HepG2 (cell line): ENCODE measurements around the gene CLCN2. TPM values are rescaled to one million over a fixed set of nuclear protein-coding genes. Genes with fewer than 3 reads are reported as not detected.
A peak's percentile ranks its signal among the peaks of the same experiment; 100 is the strongest.

Experiments
- ATAC-seq: fragments of 200-7000 bp; cut with Tn5 transposase; 3 replicates; pipeline ENCODE4 v1.9.1; 2020; ENCODE audit warnings: mild to moderate bottlenecking, moderate library complexity
- BruUV-seq: library from RNA; stranded (reverse); fragments of 400-500 nt; replicated peaks from 2 replicates; lab custom pipeline; 2021; lab: Mats Ljungman, UMichigan
- CTCF ChIA-PET: fragments of 300-600 bp; formaldehyde crosslinking; extraction: SDS; loops from one replicate; lab custom pipeline; 2021; ENCODE audit warnings: low total read pairs, inconsistent platforms, low intra/inter-chr PET ratio; lab: Yijun Ruan, JAX
- POLR2A ChIA-PET: fragments of 350-600 bp; sonication (Branson Sonifier 250); formaldehyde crosslinking; loops from one replicate; lab custom pipeline; 2020; ENCODE audit warnings: antibody characterized with exemption, inconsistent platforms; lab: Yijun Ruan, JAX
- DNase-seq: peaks from one replicate; pipeline ENCODE4 v3.0.0-alpha.2; 2015; ENCODE audit warnings: low spot score
- FAIRE-seq: peaks from 3 replicates; lab custom pipeline; 2011; peaks lifted over from hg19 to GRCh38; lab: Jason Lieb, UNC
- H2AFZ ChIP-seq: one replicate; pipeline ENCODE4 v1.6.1; 2011; ENCODE audit warnings: low read length, inconsistent platforms
- H3K27ac ChIP-seq: fragments of 300-600 bp; 3 replicates; pipeline ENCODE4 v1.8.0; 2011; ENCODE audit warnings: mixed run types, mild to moderate bottlenecking, mixed read lengths, low read length, inconsistent platforms; ENCODE audit not compliant: insufficient read depth; ENCODE audit errors: extremely low read length
- H3K27me3 ChIP-seq, 2 experiments: fragments of 200-600 bp in 1 of 2; 2 replicates in 1 of 2; 3 replicates in 1 of 2; pipeline versions ENCODE4 v1.6.0 to v1.8.0; 2011; ENCODE audit warnings: low read length in 2 of 2, mild to moderate bottlenecking in 2 of 2, moderate library complexity in 2 of 2, inconsistent platforms in 1 of 2; ENCODE audit not compliant: insufficient read depth in 2 of 2, control insufficient read depth in 1 of 2
- H3K36me3 ChIP-seq, 2 experiments: fragments of 200-600 bp in 1 of 2; replicated peaks in 1 of 2; 2 replicates in 1 of 2; 3 replicates in 1 of 2; pipeline versions ENCODE4 v1.5.1 to v1.8.0; 2011; ENCODE audit warnings: low read length in 2 of 2, inconsistent platforms in 1 of 2; ENCODE audit not compliant: insufficient read depth in 2 of 2, control insufficient read depth in 1 of 2
- H3K4me1 ChIP-seq: 2 replicates; pipeline ENCODE4 v1.5.1; 2012; ENCODE audit warnings: low read length, inconsistent platforms; ENCODE audit not compliant: insufficient read depth
- H3K4me2 ChIP-seq: 2 replicates; pipeline ENCODE4 v1.6.0; 2011; ENCODE audit warnings: low read depth, low read length, inconsistent platforms
- H3K4me3 ChIP-seq, 3 experiments: fragments of 200-600 bp in 1 of 3; sonication (generic), shearing (Covaris generic) in 1 of 3; replicated peaks in 1 of 3; 2 replicates each; pipeline ENCODE4 v1.5.1; 2011 to 2016; ENCODE audit warnings: low read length in 3 of 3, inconsistent platforms in 2 of 3, low read depth in 2 of 3, mild to moderate bottlenecking in 2 of 3, control low read depth in 1 of 3, mixed read lengths in 1 of 3; ENCODE audit not compliant: insufficient read depth in 1 of 3
- H3K79me2 ChIP-seq: one replicate; pipeline ENCODE4 v1.6.1; 2011; ENCODE audit warnings: low read length, inconsistent platforms; ENCODE audit not compliant: insufficient read depth
- H3K9ac ChIP-seq: 2 replicates; pipeline ENCODE4 v1.6.0; 2011; ENCODE audit warnings: mild to moderate bottlenecking, low read depth, low read length, inconsistent platforms; ENCODE audit not compliant: insufficient read depth
- H3K9me3 ChIP-seq: 2 replicates; pipeline ENCODE4 v1.5.1; 2012; ENCODE audit warnings: mild to moderate bottlenecking, low read length
- H4K20me1 ChIP-seq: 2 replicates; pipeline ENCODE4 v1.6.0; 2011; ENCODE audit warnings: inconsistent platforms, mild to moderate bottlenecking, low read length, moderate library complexity; ENCODE audit not compliant: insufficient read depth
- GTF3A ChIP-seq: sonication (generic); formaldehyde crosslinking; conservative IDR thresholded peaks from 2 replicates; pipeline ENCODE4 v1.4.0; 2020; ENCODE audit warnings: mild to moderate bottlenecking, missing genetic modification reagents
- MTA1 ChIP-seq: sonication (generic); formaldehyde crosslinking; IDR thresholded peaks from 2 replicates; pipeline ENCODE4 v1.4.0; 2020; ENCODE audit warnings: missing genetic modification reagents, mild to moderate bottlenecking, borderline replicate concordance
- TMF1 ChIP-seq: sonication (generic); formaldehyde crosslinking; IDR thresholded peaks from 2 replicates; pipeline ENCODE4 v1.8.1; 2022; ENCODE audit warnings: low read depth, missing genetic modification reagents
- ZFP41 ChIP-seq: sonication (generic); formaldehyde crosslinking; IDR thresholded peaks from 2 replicates; pipeline ENCODE4 v1.4.0; 2020; ENCODE audit warnings: mild to moderate bottlenecking, missing genetic modification reagents, borderline replicate concordance
- ZNF10 ChIP-seq: sonication (generic); formaldehyde crosslinking; IDR thresholded peaks from 2 replicates; pipeline ENCODE4 v1.4.0; 2020; ENCODE audit warnings: mild to moderate bottlenecking, low read depth, missing genetic modification reagents, borderline replicate concordance
- ZNF180 ChIP-seq: sonication (generic); formaldehyde crosslinking; IDR thresholded peaks from 2 replicates; pipeline ENCODE4 v1.4.0; 2020; ENCODE audit warnings: low read depth, missing genetic modification reagents, borderline replicate concordance
- ZNF225 ChIP-seq: sonication (generic); formaldehyde crosslinking; IDR thresholded peaks from 2 replicates; pipeline ENCODE4 v1.4.0; 2020; ENCODE audit warnings: mild to moderate bottlenecking, missing genetic modification reagents
- ZNF318 ChIP-seq: sonication (generic); formaldehyde crosslinking; IDR thresholded peaks from 2 replicates; pipeline ENCODE4 v1.4.0; 2020; ENCODE audit warnings: mild to moderate bottlenecking, missing genetic modification reagents
- ZNF672 ChIP-seq: sonication (generic); formaldehyde crosslinking; IDR thresholded peaks from 2 replicates; pipeline ENCODE4 v1.8.1; 2022; ENCODE audit warnings: missing genetic modification reagents
- ZNF737 ChIP-seq: sonication (generic); formaldehyde crosslinking; IDR thresholded peaks from 2 replicates; pipeline ENCODE4 v1.5.0; 2020; ENCODE audit warnings: missing genetic modification reagents, mild to moderate bottlenecking, borderline replicate concordance
- WGBS: methylation state at CpG from one replicate; pipeline ENCODE4 v1.1.6; 2017; ENCODE audit warnings: low lambda C conversion rate; 5-methylcytosine and 5-hydroxymethylcytosine counted together
- in situ Hi-C: cut with HindIII; loops from 2 replicates; pipeline ENCODE4 v1.10.0; 2017; ENCODE audit warnings: low pct_unique_long_range_greater_than_20kb; ENCODE audit not compliant: extremely low pct_ligation_motif_present
- intact Hi-C: fragments of 100-400 bp; cut with micrococcal nuclease; formaldehyde crosslinking; loops from one replicate; pipeline ENCODE4 v1.10.0; 2022; ENCODE audit not compliant: unreplicated experiment
- polyA plus RNA-seq, 8 experiments: library from polyadenylated mRNA; depleted of rRNA in 3 of 8; stranded (reverse) in 7 of 8; unstranded in 1 of 8; fragments of >200 nt; fragmentation: Illumina TruSeq in 4 of 8; extraction: Trizol in 4 of 8; gene quantifications; 2 replicates each; pipeline versions ENCODE4 v1.2.1 to v1.2.3, GENCODE V29; 2011 to 2016; ENCODE audit warnings: low read depth in 4 of 8, missing spikeins in 1 of 8, mixed read lengths in 1 of 8; ENCODE audit not compliant: insufficient read depth in 1 of 8
- total RNA-seq, 5 experiments: library from RNA; depleted of rRNA; stranded (reverse); fragments of >200 nt; fragmentation: Illumina TruSeq; extraction: Trizol; gene quantifications; 2 replicates each; pipeline ENCODE4 v1.2.3, GENCODE V29; 2016; ENCODE audit warnings: low read depth in 1 of 5
- TF ChIP-seq, protein P1 (sequence below): sonication (generic); formaldehyde crosslinking; IDR thresholded peaks from 2 replicates; pipeline ENCODE4 v1.8.0; 2022; ENCODE audit warnings: low read depth, missing genetic modification reagents
- TF ChIP-seq, protein P2 (sequence below): sonication (generic); formaldehyde crosslinking; IDR thresholded peaks from 2 replicates; pipeline ENCODE4 v1.5.0; 2020; ENCODE audit warnings: mild to moderate bottlenecking, low read depth, missing genetic modification reagents, borderline replicate concordance

Gene CLCN2
- total and polyA plus RNA-seq, 2 of the 13 experiments (the other 11 are each of a cell fraction or from before 2014, with no cell fraction given), result 11.4 to 13.5 TPM

GRCh38 chr3:184409331-184409926 is 48.0 kb upstream of the CLCN2 start:
- no TSS peak for BruUV-seq
- intact Hi-C loops, result no loop called here
- Histone ChIP-seq H3K4me1 (peaks cover 14% of the 10 kb centered on the region), H3K4me2 (no peak overlapping the region), H3K9me3 (no peaks in the 10 kb centered on the region), H3K4me3 (no peak overlapping the region), H3K27ac (no peak overlapping the region), H3K9ac (no peak overlapping the region), H4K20me1 (no peaks in the 10 kb centered on the region), H2AFZ (no peak overlapping the region), H3K79me2 (no peaks in the 10 kb centered on the region), H3K27me3 (peaks cover 1 to 17% of the 10 kb centered on the region in 2 experiments; a peak in 4 of 5 replicates), H3K36me3 (no peaks in the 10 kb centered on the region)
- FAIRE-seq (no peak), ATAC-seq (peak; percentile 25; the same call in 1 of the 3 replicates), DNase-seq (no peak)
- 92% methylated on average over 4 of the region's 8 CpGs for WGBS
- ChIA-PET CTCF (no interaction called here), POLR2A (no interaction called here)
- no peak for TF ChIP-seq ZFP41 (CRISPR knock-in tag)
- no peak for TF ChIP-seq TMF1
- TF ChIP-seq ZNF180, result no peak
- no peak for TF ChIP-seq ZNF318 (CRISPR knock-in tag)
- TF ChIP-seq GTF3A, result no peak
- no peak for TF ChIP-seq ZNF672 (CRISPR knock-in tag)
- TF ChIP-seq, protein P1, sequence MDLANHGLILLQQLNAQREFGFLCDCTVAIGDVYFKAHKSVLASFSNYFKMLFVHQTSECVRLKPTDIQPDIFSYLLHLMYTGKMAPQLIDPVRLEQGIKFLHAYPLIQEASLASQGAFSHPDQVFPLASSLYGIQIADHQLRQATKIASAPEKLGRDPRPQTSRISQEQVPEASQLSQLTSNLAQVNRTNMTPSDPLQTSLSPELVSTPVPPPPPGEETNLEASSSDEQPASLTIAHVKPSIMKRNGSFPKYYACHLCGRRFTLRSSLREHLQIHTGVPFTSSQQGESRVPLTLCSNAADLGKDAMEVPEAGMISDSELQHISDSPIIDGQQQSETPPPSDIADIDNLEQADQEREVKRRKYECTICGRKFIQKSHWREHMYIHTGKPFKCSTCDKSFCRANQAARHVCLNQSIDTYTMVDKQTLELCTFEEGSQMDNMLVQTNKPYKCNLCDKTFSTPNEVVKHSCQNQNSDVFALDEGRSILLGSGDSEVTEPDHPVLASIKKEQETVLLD (CRISPR knock-in tag), result no peak
- no peak for TF ChIP-seq ZNF10 (CRISPR knock-in tag)
- TF ChIP-seq, protein P2, sequence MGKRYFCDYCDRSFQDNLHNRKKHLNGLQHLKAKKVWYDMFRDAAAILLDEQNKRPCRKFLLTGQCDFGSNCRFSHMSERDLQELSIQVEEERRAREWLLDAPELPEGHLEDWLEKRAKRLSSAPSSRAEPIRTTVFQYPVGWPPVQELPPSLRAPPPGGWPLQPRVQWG (CRISPR knock-in tag), result no peak
- no peak for TF ChIP-seq ZNF225
- no peak for TF ChIP-seq MTA1 (CRISPR knock-in tag)
- no peak for TF ChIP-seq ZNF737
- in situ Hi-C loops, result no loop called here
